OCI-LY3 (cell line): ENCODE data around the gene ALS2.

Source experiments
- EZH2phosphoT487 ChIP-seq: fragments of 200-600 bp; shearing (Covaris generic); IDR thresholded peaks from 2 replicates; pipeline ENCODE4 v1.6.1; 2018; ENCODE audit warnings: antibody characterized with exemption, mixed run types, low read depth
- TF ChIP-seq, protein P1 (sequence below): fragments of 200-600, 300-600 bp; sonication (generic); IDR thresholded peaks from 2 replicates; pipeline ENCODE4 v1.5.1; 2014; ENCODE audit warnings: antibody characterized with exemption, low read length, low read depth

GRCh38 chr2:201678401-201678800 is 102.3 kb downstream of the ALS2 start:
- TF ChIP-seq, protein P1, sequence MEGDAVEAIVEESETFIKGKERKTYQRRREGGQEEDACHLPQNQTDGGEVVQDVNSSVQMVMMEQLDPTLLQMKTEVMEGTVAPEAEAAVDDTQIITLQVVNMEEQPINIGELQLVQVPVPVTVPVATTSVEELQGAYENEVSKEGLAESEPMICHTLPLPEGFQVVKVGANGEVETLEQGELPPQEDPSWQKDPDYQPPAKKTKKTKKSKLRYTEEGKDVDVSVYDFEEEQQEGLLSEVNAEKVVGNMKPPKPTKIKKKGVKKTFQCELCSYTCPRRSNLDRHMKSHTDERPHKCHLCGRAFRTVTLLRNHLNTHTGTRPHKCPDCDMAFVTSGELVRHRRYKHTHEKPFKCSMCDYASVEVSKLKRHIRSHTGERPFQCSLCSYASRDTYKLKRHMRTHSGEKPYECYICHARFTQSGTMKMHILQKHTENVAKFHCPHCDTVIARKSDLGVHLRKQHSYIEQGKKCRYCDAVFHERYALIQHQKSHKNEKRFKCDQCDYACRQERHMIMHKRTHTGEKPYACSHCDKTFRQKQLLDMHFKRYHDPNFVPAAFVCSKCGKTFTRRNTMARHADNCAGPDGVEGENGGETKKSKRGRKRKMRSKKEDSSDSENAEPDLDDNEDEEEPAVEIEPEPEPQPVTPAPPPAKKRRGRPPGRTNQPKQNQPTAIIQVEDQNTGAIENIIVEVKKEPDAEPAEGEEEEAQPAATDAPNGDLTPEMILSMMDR: no peak
- no peak for TF ChIP-seq EZH2phosphoT487
